ENCODE results near the gene DHRSX.
"Not testable (repeated sequence)": the region's sequence is repeated elsewhere in the genome, so short reads cannot be mapped to it uniquely, and the experiment has no call there.

The DHRSX gene

DNA sequence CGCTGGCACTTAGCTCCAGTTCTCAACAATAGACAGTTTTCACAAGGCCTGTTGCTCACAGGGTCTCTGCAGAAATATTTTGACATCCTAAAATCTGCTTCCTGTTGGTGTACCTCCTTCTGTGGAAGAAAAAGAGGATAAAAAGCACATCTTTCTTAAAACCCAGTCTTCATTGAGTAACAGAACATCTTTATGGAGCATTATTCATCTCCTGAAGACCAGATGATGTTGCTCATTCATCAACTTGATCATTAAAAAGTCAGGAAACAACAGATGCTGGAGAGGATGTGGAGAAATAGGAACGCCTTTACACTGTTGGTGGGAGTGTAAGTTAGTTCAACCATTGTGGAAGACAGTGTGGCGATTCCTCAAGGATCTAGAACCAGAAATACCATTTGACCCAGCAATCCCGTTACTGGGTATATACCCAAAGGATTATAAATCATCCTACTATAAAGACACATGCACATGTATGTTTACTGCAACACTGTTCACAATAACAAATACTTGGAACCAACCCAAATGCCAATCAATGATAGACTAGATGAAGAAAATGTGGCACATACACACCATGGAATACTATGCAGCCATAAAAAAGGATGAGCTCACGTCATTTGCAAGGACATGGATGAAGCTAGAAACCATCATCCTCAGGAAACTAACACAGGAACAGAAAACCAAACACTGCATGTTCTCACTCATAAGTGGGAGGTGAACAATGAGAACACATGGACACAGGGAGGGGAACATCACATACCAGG is 33.7 kb upstream of the DHRSX start:
- H3K36me3 Mint-ChIP-seq; H3K27ac Mint-ChIP-seq; H3K9me3 Mint-ChIP-seq (ENCODE audit: low read depth); H3K4me1 Mint-ChIP-seq (ENCODE audit: low read depth); H3K27me3 Mint-ChIP-seq; H3K4me3 Mint-ChIP-seq: not testable (repeated sequence)

DNA sequence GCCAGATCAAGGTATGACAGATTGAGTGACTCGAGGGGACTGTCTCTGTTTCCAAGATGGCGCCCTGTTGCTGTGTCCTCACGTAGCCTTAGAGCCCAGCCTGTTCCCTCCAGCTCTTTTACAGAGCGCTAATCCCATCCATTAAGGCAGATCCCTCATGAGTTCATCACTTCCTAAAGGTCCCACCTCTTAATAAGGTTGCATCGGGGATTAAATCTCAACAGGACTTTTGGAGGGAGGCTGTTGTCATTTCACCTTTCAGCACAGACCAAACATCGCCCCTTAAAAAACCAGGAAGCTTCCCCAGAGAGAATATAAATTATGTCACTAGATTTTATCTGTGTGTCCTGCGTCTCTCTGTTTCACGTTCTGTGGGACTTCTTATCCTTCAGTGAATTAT is 32.6 kb upstream of the DHRSX start:
- Mint-ChIP-seq H3K27ac (no peak overlapping the region), H3K27me3 (no peaks in the 10 kb centered on the region), H3K4me3 (no peak overlapping the region), H3K4me1 (ENCODE audit: low read depth) (no peaks in the 10 kb centered on the region), H3K36me3 (no peaks in the 10 kb centered on the region), H3K9me3 (ENCODE audit: low read depth) (no peaks in the 10 kb centered on the region)

- Mint-ChIP-seq H3K4me3 (no peak overlapping the region), H3K27me3 (peaks cover 10% of the 10 kb centered on the region), H3K27ac (no peak overlapping the region), H3K36me3 (no peaks in the 10 kb centered on the region), H3K9me3 (ENCODE audit: low read depth) (no peaks in the 10 kb centered on the region), H3K4me1 (ENCODE audit: low read depth) (no peaks in the 10 kb centered on the region)
Measured at GRCh38 chrX:2526390-2526789, 25.6 kb upstream of the DHRSX start.

DNA sequence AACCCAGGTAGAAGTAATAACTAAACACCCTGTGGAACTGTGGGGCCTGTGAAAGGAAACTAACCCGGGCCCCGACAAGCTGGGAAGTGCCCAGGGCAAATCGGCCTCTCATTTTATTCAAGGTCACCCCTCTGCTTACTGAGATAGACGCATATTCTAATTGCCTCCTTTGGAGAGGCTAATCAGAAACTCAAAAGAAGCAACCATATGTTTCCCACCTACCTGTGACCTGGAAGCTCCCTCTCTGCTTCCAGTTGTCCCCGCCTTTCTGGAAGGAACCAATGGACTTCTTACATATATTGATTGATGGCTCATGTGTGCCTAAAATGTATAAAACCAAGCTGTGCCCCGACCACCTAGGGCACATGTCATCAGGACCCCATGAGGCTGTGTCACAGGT is 23.1 kb upstream of the DHRSX start:
- Mint-ChIP-seq H3K36me3 (no peaks in the 10 kb centered on the region), H3K4me3 (no peak overlapping the region), H3K27ac (no peak overlapping the region), H3K27me3 (peaks cover 10% of the 10 kb centered on the region), H3K9me3 (ENCODE audit: low read depth) (no peaks in the 10 kb centered on the region), H3K4me1 (ENCODE audit: low read depth) (no peaks in the 10 kb centered on the region)

- H3K4me1 Mint-ChIP-seq (ENCODE audit: low read depth) = peaks cover 4% of the 10 kb centered on the region
- H3K27me3 Mint-ChIP-seq = peaks cover 7% of the 10 kb centered on the region
- no peak overlapping the region for H3K4me3 Mint-ChIP-seq
- no peak overlapping the region for H3K27ac Mint-ChIP-seq
- H3K36me3 Mint-ChIP-seq = peaks cover under 1% of the 10 kb centered on the region
- H3K9me3 Mint-ChIP-seq (ENCODE audit: low read depth) = no peaks in the 10 kb centered on the region
Measured at GRCh38 chrX:2521927-2522386, 21.2 kb upstream of the DHRSX start.

DNA sequence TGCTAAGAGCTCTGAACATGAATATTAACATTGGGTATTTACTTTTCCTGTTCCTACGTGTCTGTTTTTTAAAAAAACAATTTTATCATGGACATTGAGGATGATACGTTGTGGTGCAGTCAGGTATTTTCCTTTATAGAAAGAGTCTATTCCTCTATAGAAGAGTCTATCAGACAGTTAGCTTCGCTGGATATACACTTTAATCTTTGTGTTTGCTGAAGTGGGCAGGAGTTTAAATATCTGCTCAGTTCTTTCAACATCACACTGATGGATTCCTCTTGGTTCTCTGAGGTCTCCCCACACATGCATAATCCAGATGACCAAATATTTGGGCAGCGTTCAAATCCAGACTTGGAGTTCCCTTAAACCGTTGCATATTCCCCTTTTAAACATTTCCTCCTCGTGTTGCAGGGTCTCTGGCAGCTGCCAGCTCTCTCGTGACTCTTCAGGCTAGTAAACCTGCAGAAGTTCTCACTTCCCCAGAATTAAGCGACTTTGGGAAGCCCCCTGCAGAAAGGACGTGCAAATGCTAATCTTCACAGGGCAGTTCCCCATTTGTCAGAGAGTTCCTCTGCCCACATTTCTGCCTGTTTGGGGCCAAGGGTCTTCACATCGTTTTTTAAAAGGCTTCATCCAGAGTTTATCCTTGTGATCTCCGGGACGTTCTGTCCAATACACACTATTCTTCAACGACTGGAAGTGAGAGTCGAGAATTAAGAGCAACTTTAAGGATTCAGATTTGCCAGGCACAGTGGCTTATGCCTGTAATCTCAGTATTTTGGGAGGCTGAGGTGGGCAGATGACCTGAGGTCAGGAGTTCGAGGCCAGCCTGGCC is 20.5 kb upstream of the DHRSX start:
- peaks cover 2% of the 10 kb centered on the region for H3K36me3 Mint-ChIP-seq
- H3K4me1 Mint-ChIP-seq (ENCODE audit: low read depth) = peaks cover 6% of the 10 kb centered on the region
- no peak overlapping the region for H3K27ac Mint-ChIP-seq
- H3K4me3 Mint-ChIP-seq = no peak overlapping the region
- peaks cover 4% of the 10 kb centered on the region for H3K27me3 Mint-ChIP-seq
- no peaks in the 10 kb centered on the region for H3K9me3 Mint-ChIP-seq (ENCODE audit: low read depth)

DNA sequence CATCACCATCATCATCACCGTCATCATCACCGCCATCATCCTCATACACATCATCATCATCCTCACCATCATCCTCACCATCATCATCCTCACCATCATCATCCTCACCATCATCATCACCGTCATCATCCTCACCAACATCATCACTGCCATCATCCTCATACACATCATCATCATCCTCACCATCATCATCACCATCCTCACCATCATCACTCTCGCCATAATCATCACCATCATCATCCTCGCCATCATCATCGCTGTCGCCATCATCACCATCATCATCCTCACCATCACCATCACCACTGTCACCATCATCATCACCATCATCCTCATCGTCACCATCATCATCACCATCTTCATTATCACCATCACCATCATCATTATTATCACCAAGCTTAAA is 19.8 kb upstream of the DHRSX start:
- H3K27me3 Mint-ChIP-seq = peaks cover 5% of the 10 kb centered on the region
- peaks cover 6% of the 10 kb centered on the region for H3K4me1 Mint-ChIP-seq (ENCODE audit: low read depth)
- H3K27ac Mint-ChIP-seq = no peak overlapping the region
- no peak overlapping the region for H3K4me3 Mint-ChIP-seq
- H3K9me3 Mint-ChIP-seq (ENCODE audit: low read depth) = no peaks in the 10 kb centered on the region
- peaks cover 2% of the 10 kb centered on the region for H3K36me3 Mint-ChIP-seq

GRCh38 chrX:2519638-2520037 is 18.9 kb upstream of the DHRSX start:
- H3K36me3 Mint-ChIP-seq; H3K4me1 Mint-ChIP-seq (ENCODE audit: low read depth); H3K27ac Mint-ChIP-seq; H3K4me3 Mint-ChIP-seq; H3K27me3 Mint-ChIP-seq; H3K9me3 Mint-ChIP-seq (ENCODE audit: low read depth): not testable (repeated sequence)

- Mint-ChIP-seq H3K9me3 (ENCODE audit: low read depth) (no peaks in the 10 kb centered on the region), H3K36me3 (peaks cover 2% of the 10 kb centered on the region), H3K4me3 (no peak overlapping the region), H3K27me3 (peaks cover 3% of the 10 kb centered on the region), H3K4me1 (ENCODE audit: low read depth) (peaks cover 7% of the 10 kb centered on the region), H3K27ac (no peak overlapping the region)
Measured at GRCh38 chrX:2517055-2517454, 16.3 kb upstream of the DHRSX start.

DNA sequence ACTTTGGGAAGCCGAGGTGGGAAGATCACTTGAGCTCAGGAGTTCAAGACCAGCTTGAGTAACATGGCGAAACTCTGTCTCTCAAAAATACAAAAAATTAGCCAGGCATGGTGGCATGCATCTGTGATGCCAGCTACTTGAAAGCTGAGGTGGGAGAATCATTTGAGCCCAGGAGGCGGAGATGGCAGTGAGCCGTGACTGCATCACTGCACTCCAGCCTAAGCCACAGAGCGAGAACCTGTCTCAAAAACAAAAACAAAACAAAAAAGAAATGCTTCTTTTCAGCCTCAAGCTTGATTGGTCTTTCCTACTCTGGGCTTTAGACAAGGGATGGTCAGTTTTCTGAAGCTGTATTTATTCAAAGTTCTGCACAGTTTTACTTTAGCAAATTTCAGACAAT is 15.8 kb upstream of the DHRSX start:
- Mint-ChIP-seq H3K4me3 (no peak overlapping the region), H3K9me3 (ENCODE audit: low read depth) (no peaks in the 10 kb centered on the region), H3K27me3 (peaks cover 3% of the 10 kb centered on the region), H3K36me3 (peaks cover 2% of the 10 kb centered on the region), H3K27ac (no peak overlapping the region), H3K4me1 (ENCODE audit: low read depth) (peaks cover 7% of the 10 kb centered on the region)

DNA sequence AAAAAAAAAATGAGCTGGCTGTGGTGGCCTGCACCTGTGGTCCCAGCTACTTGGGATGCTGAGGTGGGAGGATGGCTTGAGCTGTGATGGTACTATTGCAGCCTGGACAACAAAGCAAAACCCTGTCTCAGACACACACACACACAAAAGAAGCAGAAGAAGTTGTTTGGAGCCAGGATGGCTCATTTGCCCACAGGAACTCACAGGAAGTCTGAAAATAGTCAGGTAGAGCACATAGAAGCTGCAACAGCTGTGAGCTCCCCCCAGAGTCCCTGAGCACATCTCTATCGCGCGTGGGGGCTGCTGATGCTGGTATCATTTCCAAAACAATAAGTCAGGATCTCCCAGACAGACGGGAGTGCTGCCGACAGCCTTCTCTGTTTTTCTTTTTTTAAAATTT is 13.4 kb upstream of the DHRSX start:
- H3K4me3 Mint-ChIP-seq = no peak overlapping the region

DNA sequence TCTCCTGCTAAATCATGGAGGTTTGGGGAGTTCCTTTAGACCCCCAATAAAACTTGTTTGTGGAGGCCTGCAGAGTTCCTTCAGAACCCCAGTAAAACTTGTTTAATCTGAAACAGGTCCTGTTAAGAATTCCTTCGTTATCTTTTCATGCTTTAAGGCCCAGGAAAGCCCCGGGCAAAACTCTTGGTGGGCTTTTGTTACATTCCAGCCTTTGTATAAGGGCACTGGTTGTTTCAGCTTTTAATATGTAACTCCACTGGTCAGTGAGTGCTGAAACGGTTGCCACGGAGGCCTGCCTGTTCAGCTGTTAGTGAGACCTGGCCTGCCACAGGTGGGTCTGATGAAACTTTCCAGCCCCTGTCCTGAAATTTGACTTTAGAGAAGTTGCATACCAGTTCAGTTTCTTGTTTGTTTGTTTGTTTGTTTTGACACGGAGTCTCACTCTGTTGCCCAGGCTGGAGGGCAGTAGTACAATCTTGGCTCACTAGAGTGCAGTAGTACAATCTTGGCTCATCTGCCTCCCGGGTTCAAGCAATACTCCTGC is 12.4 kb upstream of the DHRSX start:
- Mint-ChIP-seq H3K36me3 (peaks cover 2% of the 10 kb centered on the region), H3K27ac (no peak overlapping the region), H3K27me3 (peaks cover 5% of the 10 kb centered on the region), H3K9me3 (ENCODE audit: low read depth) (no peaks in the 10 kb centered on the region), H3K4me3 (no peak overlapping the region), H3K4me1 (ENCODE audit: low read depth) (peaks cover 7% of the 10 kb centered on the region)

More for the DNA sequence above, 13.4 kb upstream of the DHRSX start:
- no peak overlapping the region for H3K27ac Mint-ChIP-seq
- peaks cover 5% of the 10 kb centered on the region for H3K27me3 Mint-ChIP-seq
- peaks cover 7% of the 10 kb centered on the region for H3K4me1 Mint-ChIP-seq (ENCODE audit: low read depth)
- H3K36me3 Mint-ChIP-seq = peaks cover 2% of the 10 kb centered on the region
- no peaks in the 10 kb centered on the region for H3K9me3 Mint-ChIP-seq (ENCODE audit: low read depth)

- Mint-ChIP-seq H3K36me3 (peaks cover 2% of the 10 kb centered on the region), H3K4me1 (ENCODE audit: low read depth) (peaks cover 5% of the 10 kb centered on the region), H3K9me3 (ENCODE audit: low read depth) (no peaks in the 10 kb centered on the region), H3K27ac (no peak overlapping the region), H3K4me3 (no peak overlapping the region), H3K27me3 (peaks cover 5% of the 10 kb centered on the region)
Measured at GRCh38 chrX:2512501-2512900, 11.7 kb upstream of the DHRSX start.

GRCh38 chrX:2511326-2511725 is 10.6 kb upstream of the DHRSX start:
- Mint-ChIP-seq H3K4me1 (ENCODE audit: low read depth) (peaks cover 1% of the 10 kb centered on the region), H3K27ac (no peak overlapping the region), H3K36me3 (no peaks in the 10 kb centered on the region), H3K9me3 (ENCODE audit: low read depth) (no peaks in the 10 kb centered on the region), H3K4me3 (no peak overlapping the region), H3K27me3 (peaks cover 3% of the 10 kb centered on the region)

DNA sequence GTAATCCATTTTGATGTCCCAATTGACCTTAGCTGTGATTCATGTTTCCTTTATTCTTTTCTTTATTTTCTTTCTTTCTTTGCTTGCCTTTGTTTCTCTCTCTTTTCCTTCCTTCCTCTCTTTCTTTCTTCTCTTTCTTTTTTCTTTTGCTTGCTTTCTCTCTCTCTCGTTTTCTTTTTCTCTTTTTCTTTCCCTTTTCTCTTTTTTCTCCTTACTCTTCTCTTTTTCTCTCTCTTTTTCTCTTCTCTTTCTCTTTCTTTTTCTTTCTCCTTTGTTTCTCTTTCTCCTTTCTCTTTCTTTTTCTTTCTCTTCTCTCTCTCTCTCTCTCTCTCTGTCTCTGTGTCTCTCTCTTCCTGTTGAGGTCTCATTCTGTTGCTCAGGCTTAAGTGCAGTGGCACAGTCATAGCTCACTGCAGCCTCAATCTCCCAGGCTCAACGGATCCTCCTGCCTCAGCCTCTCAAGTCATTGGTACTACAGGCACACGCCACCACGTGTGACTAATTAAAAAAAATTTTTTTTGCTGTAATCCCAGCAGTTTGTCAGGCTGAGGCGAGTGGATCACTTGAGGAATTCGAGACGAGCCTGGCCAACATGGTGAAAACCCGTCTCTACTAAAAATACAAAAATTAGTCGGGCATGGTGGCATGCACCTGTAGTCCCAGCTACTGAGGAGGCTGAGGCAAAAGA is 8.0 kb upstream of the DHRSX start:
- Mint-ChIP-seq H3K4me1 (ENCODE audit: low read depth) (no peaks in the 10 kb centered on the region), H3K9me3 (ENCODE audit: low read depth) (no peaks in the 10 kb centered on the region), H3K27ac (no peak overlapping the region), H3K36me3 (no peaks in the 10 kb centered on the region), H3K4me3 (no peak overlapping the region), H3K27me3 (peaks cover 1% of the 10 kb centered on the region)
